Measurements from ENCODE around the gene MACC1. TPM values are rescaled to one million over a fixed set of nuclear protein-coding genes. Genes with fewer than 3 reads are reported as not detected.
A peak's percentile ranks its signal among the peaks of the same experiment; 100 is the strongest.

MACC1 gene
- polyA plus RNA-seq, 3 donors, result 6.9 to 13.6 (median 8.6) TPM

GRCh38 chr7:20176578-20177242 lies 40.5 kb downstream of the MACC1 start:
- no peak for DNase-seq

GRCh38 chr7:20173828-20174227 lies 43.4 kb downstream of the MACC1 start:
- DNase-seq, result no peak

GRCh38 chr7:20172736-20173334 lies 44.3 kb downstream of the MACC1 start:
- peak; percentile 50 for DNase-seq

GRCh38 chr7:20170633-20171032 lies 46.6 kb downstream of the MACC1 start:
- no peak for DNase-seq

GRCh38 chr7:20165146-20165510 lies 52.1 kb downstream of the MACC1 start:
- DNase-seq, result no peak

GRCh38 chr7:20164425-20165145 lies 52.6 kb downstream of the MACC1 start:
- no peak for DNase-seq

GRCh38 chr7:20162665-20163064 lies 54.5 kb downstream of the MACC1 start:
- no peak for DNase-seq

- DNase-seq, result no peak
Observed at GRCh38 chr7:20159226-20159747, 57.9 kb downstream of the MACC1 start.

GRCh38 chr7:20158684-20159083 lies 58.5 kb downstream of the MACC1 start:
- DNase-seq, result no peak

GRCh38 chr7:20157456-20157855 lies 59.7 kb downstream of the MACC1 start:
- DNase-seq, result no peak

- DNase-seq, result no peak
Observed at GRCh38 chr7:20153999-20154398, 63.2 kb downstream of the MACC1 start.

- DNase-seq, result no peak
Observed at GRCh38 chr7:20153567-20153966, 63.6 kb downstream of the MACC1 start.

- DNase-seq, result no peak
Observed at GRCh38 chr7:20152511-20152910, 64.7 kb downstream of the MACC1 start.

- DNase-seq, result no peak
Observed at GRCh38 chr7:20151708-20152456, 65.3 kb downstream of the MACC1 start.

GRCh38 chr7:20146451-20146850 lies 70.7 kb downstream of the MACC1 start:
- no peak for DNase-seq

GRCh38 chr7:20144801-20145200 lies 72.4 kb downstream of the MACC1 start:
- DNase-seq, result no peak

GRCh38 chr7:20141666-20142065 lies 75.5 kb downstream of the MACC1 start:
- DNase-seq, result no peak

- no peak for DNase-seq
Observed at GRCh38 chr7:20141002-20141345, 76.2 kb downstream of the MACC1 start.

- no peak for DNase-seq
Observed at GRCh38 chr7:20140291-20141001, 76.7 kb downstream of the MACC1 start.

GRCh38 chr7:20136647-20137046 lies 80.5 kb downstream of the MACC1 start:
- no peak for DNase-seq

GRCh38 chr7:20133803-20134202 lies 83.4 kb downstream of the MACC1 start:
- no peak for DNase-seq

GRCh38 chr7:20132585-20132984 lies 84.6 kb downstream of the MACC1 start:
- no peak for DNase-seq

Data from renal pelvis (tissue), 4 donors.